Measurements from ENCODE around the gene LIMS3.
"Not testable (repeated sequence)": the region's sequence is repeated elsewhere in the genome, so short reads cannot be mapped to it uniquely, and the experiment has no call there.

- TF ChIP-seq CTCF (conservative IDR thresholded peaks at IDR 0.05; ENCODE audit: low read depth, low read length); EZH2phosphoT487 (IDR thresholded peaks at IDR 0.05; ENCODE audit: borderline replicate concordance, low read length): not testable (repeated sequence)
Measured at GRCh38 chr2:109947262-109947958, 48.9 kb downstream of the LIMS3 start.

Data from PC-3 (cell line).